ENCODE results near the gene STAB2.
"Not testable (repeated sequence)": the region's sequence is repeated elsewhere in the genome, so short reads cannot be mapped to it uniquely, and the experiment has no call there.

The STAB2 gene

DNA sequence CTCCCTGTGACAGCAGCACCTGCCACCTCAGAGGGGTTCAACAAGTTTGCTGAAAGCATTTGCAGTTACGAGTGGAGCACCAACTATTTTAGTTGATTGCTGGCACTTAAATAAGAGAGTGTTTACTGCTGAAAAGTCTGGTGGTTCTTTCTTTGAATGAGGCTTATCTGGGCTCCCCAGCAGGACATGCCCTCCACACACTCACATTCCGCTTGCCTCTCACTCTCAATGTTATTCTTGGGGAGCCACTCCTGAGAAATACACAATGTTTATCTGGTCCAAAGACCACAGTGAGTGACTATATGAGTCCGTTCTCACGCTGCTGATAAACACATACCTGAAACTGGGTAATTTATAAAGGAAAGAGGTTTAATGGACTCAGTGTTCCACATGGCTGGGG is 222.1 kb downstream of the STAB2 start:
- DNase-seq (ENCODE audit: low spot score): no peak
- Histone ChIP-seq H3K9me3 (ENCODE audit: severe bottlenecking) (no peaks in the 10 kb centered on the region), H3K4me3 (ENCODE audit: severe bottlenecking) (no peak overlapping the region), H3K27ac (ENCODE audit: poor library complexity, severe bottlenecking) (no peak overlapping the region), H3K36me3 (ENCODE audit: low read depth) (peaks cover 38% of the 10 kb centered on the region), H3K27me3 (ENCODE audit: insufficient read depth, poor library complexity, severe bottlenecking) (no peaks in the 10 kb centered on the region), H3K4me1 (ENCODE audit: insufficient read depth, poor library complexity, severe bottlenecking) (peaks cover 27% of the 10 kb centered on the region)
- TF ChIP-seq, protein P1, sequence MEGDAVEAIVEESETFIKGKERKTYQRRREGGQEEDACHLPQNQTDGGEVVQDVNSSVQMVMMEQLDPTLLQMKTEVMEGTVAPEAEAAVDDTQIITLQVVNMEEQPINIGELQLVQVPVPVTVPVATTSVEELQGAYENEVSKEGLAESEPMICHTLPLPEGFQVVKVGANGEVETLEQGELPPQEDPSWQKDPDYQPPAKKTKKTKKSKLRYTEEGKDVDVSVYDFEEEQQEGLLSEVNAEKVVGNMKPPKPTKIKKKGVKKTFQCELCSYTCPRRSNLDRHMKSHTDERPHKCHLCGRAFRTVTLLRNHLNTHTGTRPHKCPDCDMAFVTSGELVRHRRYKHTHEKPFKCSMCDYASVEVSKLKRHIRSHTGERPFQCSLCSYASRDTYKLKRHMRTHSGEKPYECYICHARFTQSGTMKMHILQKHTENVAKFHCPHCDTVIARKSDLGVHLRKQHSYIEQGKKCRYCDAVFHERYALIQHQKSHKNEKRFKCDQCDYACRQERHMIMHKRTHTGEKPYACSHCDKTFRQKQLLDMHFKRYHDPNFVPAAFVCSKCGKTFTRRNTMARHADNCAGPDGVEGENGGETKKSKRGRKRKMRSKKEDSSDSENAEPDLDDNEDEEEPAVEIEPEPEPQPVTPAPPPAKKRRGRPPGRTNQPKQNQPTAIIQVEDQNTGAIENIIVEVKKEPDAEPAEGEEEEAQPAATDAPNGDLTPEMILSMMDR (IDR thresholded peaks at IDR 0.05; ENCODE audit: poor library complexity, severe bottlenecking): no peak
- no peak for ATAC-seq (ENCODE audit: low read depth)

DNA sequence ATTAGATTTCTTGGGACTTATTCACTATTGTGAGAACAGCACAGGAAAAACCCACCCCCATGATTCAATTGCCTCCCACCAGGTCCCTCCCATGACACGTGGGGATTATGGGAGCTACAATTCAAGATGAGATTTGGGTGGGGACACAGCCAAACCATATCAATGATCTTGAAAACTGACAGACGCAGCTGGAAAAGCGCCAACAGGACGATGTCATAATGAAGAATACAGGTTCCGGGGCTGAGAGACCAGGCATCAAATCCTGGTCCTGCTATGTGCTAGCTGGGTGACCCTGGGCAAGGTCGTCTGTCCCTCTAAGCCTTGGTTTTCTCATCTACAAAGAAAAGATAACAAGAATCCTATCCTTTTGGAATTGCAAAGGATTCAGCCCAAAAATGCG is 222.6 kb downstream of the STAB2 start:
- Histone ChIP-seq H3K4me1 (ENCODE audit: insufficient read depth, poor library complexity, severe bottlenecking) (peaks cover 22% of the 10 kb centered on the region), H3K36me3 (ENCODE audit: low read depth) (peaks cover 40% of the 10 kb centered on the region)
- not testable (repeated sequence) for DNase-seq (ENCODE audit: low spot score); ATAC-seq (ENCODE audit: low read depth); H3K4me3 ChIP-seq (ENCODE audit: severe bottlenecking); H3K9me3 ChIP-seq (ENCODE audit: severe bottlenecking); H3K27me3 ChIP-seq (ENCODE audit: insufficient read depth, poor library complexity, severe bottlenecking); H3K27ac ChIP-seq (ENCODE audit: poor library complexity, severe bottlenecking)

DNA sequence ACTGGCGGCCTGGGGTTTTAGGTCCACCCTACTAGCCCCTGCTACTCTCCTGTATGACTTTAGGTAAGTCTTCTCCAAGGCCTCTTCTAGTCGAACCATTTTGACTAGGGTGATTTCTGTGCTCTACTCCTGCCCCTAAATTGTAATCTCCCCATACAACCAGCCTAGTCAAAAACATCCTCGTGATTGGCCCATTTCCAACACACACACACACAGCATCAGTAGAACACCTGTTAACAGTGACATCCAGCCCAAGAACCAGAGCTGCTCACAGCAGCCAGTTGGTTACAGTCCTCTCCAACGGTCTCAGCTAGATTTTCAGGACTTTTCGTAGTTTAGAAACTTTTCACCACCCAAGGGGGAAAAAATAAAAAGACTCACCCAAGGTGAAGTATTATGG is 223.0 kb downstream of the STAB2 start:
- Histone ChIP-seq H3K27ac (ENCODE audit: poor library complexity, severe bottlenecking) (no peak overlapping the region), H3K4me1 (ENCODE audit: insufficient read depth, poor library complexity, severe bottlenecking) (peaks cover 17% of the 10 kb centered on the region), H3K27me3 (ENCODE audit: insufficient read depth, poor library complexity, severe bottlenecking) (no peaks in the 10 kb centered on the region), H3K9me3 (ENCODE audit: severe bottlenecking) (no peaks in the 10 kb centered on the region), H3K36me3 (ENCODE audit: low read depth) (peaks cover 41% of the 10 kb centered on the region), H3K4me3 (ENCODE audit: severe bottlenecking) (no peak overlapping the region)
- DNase-seq (ENCODE audit: low spot score) (no peak), ATAC-seq (ENCODE audit: low read depth) (no peak)
- TF ChIP-seq, protein P1 (IDR thresholded peaks at IDR 0.05; ENCODE audit: poor library complexity, severe bottlenecking): no peak

DNA sequence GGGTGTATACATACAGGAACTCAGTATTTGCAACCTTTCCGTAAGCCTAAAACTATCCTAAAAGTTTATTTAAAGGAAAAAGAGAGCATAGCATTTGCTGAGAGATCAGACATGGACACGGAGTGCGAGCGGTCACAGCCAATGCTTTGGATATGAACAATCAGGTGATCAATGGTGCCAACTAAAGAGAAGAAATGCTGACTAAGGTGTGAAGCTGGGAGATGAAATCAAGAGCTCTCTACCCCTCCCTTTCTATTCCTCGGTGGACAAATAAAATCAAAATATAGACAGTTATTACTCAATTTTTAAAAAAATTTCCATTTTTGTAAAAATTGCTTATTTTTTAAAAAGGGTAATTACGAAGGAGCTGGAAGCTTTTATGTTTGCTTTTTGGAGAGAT is 224.7 kb downstream of the STAB2 start:
- ATAC-seq (ENCODE audit: low read depth): no peak
- Histone ChIP-seq H3K4me3 (ENCODE audit: severe bottlenecking) (no peak overlapping the region), H3K36me3 (ENCODE audit: low read depth) (peaks cover 35% of the 10 kb centered on the region), H3K4me1 (ENCODE audit: insufficient read depth, poor library complexity, severe bottlenecking) (peaks cover 2% of the 10 kb centered on the region), H3K27me3 (ENCODE audit: insufficient read depth, poor library complexity, severe bottlenecking) (no peaks in the 10 kb centered on the region), H3K9me3 (ENCODE audit: severe bottlenecking) (no peaks in the 10 kb centered on the region), H3K27ac (ENCODE audit: poor library complexity, severe bottlenecking) (no peak overlapping the region)
- no peak for DNase-seq (ENCODE audit: low spot score)
- TF ChIP-seq, protein P1 (IDR thresholded peaks at IDR 0.05; ENCODE audit: poor library complexity, severe bottlenecking): no peak

DNA sequence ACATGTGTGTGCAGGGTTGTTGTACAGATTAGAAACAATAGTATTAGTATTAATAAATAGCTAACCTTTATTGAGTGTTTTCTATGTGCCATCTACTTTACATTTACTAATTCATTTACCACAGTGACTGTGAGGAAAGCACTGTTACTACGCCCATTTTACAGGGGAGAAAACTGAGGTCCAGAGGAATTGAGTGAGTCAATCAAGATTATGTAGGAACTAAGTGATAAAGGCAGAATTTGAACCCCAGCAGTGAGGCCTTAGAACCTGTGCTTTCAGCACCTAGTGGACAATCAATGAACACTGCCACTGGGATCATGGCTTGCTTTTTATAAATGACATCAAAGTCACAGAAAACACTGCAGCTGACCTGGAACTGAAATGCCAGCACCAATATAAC is 225.7 kb downstream of the STAB2 start:
- no peak for DNase-seq (ENCODE audit: low spot score)
- Histone ChIP-seq H3K27ac (ENCODE audit: poor library complexity, severe bottlenecking) (no peak overlapping the region), H3K9me3 (ENCODE audit: severe bottlenecking) (no peaks in the 10 kb centered on the region), H3K27me3 (ENCODE audit: insufficient read depth, poor library complexity, severe bottlenecking) (no peaks in the 10 kb centered on the region), H3K36me3 (ENCODE audit: low read depth) (peaks cover 35% of the 10 kb centered on the region), H3K4me1 (ENCODE audit: insufficient read depth, poor library complexity, severe bottlenecking) (no peaks in the 10 kb centered on the region), H3K4me3 (ENCODE audit: severe bottlenecking) (no peak overlapping the region)
- no peak for ATAC-seq (ENCODE audit: low read depth)
- TF ChIP-seq, protein P1 (IDR thresholded peaks at IDR 0.05; ENCODE audit: poor library complexity, severe bottlenecking): no peak

All from RWPE2 (cell line).